K562 (cell line): ENCODE data around the gene CRY2. TPM values are rescaled to one million over a fixed set of nuclear protein-coding genes. Genes with fewer than 3 reads are reported as not detected.

Experiments used
- ATAC-seq: fragments of 200-7000 bp; cut with Tn5 transposase; 3 replicates; pipeline ENCODE4 v1.9.1; 2020; ENCODE audit warnings: moderate library complexity
- BruUV-seq: library from RNA; stranded (reverse); fragments of 400-500 nt; replicated peaks from 2 replicates; lab custom pipeline; 2021; lab: Mats Ljungman, UMichigan
- CTCF ChIA-PET: fragments of 300-600 bp; formaldehyde crosslinking; extraction: SDS; loops from one replicate; lab custom pipeline; 2021; ENCODE audit warnings: low intra/inter-chr PET ratio; lab: Yijun Ruan, JAX
- POLR2A ChIA-PET: fragments of 300-600, 350-650 bp; sonication (Branson Sonifier 250); formaldehyde crosslinking; extraction: SDS; loops from one replicate; lab custom pipeline; 2021; ENCODE audit warnings: antibody characterized with exemption, inconsistent platforms; lab: Yijun Ruan, JAX
- DNase-seq, 4 experiments: peaks; one replicate each; pipeline versions ENCODE4 v3.0.0 to v3.0.0-alpha.2; 2011 to 2018; ENCODE audit warnings: low spot score in 3 of 4, mixed read lengths in 3 of 4; ENCODE audit errors: extremely low read depth in 1 of 4
- FAIRE-seq: peaks from 2 replicates; lab custom pipeline; 2011; peaks lifted over from hg19 to GRCh38; lab: Jason Lieb, UNC
- H2AFZ ChIP-seq: 2 replicates; pipeline ENCODE4 v1.6.0; 2011; ENCODE audit warnings: low read depth, low read length, control low read depth, inconsistent platforms
- H3K27ac ChIP-seq: fragments of 200-600 bp; 3 replicates; pipeline ENCODE4 v1.8.0; 2011; ENCODE audit warnings: low read depth, mild to moderate bottlenecking, control low read depth, inconsistent platforms, low read length, moderate library complexity, mixed read lengths; ENCODE audit errors: extremely low read depth
- H3K27me3 ChIP-seq, 2 experiments: fragments of 300-600 bp in 1 of 2; 2 replicates in 1 of 2; 3 replicates in 1 of 2; pipeline versions ENCODE4 v1.6.0 to v1.8.0; 2011; ENCODE audit warnings: inconsistent platforms in 2 of 2, low read length in 2 of 2, mild to moderate bottlenecking in 1 of 2, mixed read lengths in 1 of 2, moderate library complexity in 1 of 2; ENCODE audit not compliant: control insufficient read depth in 2 of 2, insufficient read depth in 2 of 2
- H3K36me3 ChIP-seq: fragments of 300-600 bp; 3 replicates; pipeline ENCODE4 v1.8.0; 2011; ENCODE audit warnings: mild to moderate bottlenecking, low read length, inconsistent platforms; ENCODE audit not compliant: control insufficient read depth, insufficient read depth
- H3K4me1 ChIP-seq, 2 experiments: fragments of 200-600 bp in 1 of 2; replicated peaks in 1 of 2; 2 replicates in 1 of 2; 3 replicates in 1 of 2; pipeline versions ENCODE4 v1.5.1 to v1.8.0; 2011; ENCODE audit warnings: inconsistent platforms in 2 of 2, low read length in 2 of 2, mild to moderate bottlenecking in 1 of 2, mixed read lengths in 1 of 2, moderate library complexity in 1 of 2; ENCODE audit not compliant: control insufficient read depth in 2 of 2, insufficient read depth in 2 of 2
- H3K4me2 ChIP-seq: 2 replicates; pipeline ENCODE4 v1.6.1; 2011; ENCODE audit warnings: low read length, control low read depth, inconsistent platforms, mixed read lengths; ENCODE audit not compliant: insufficient read depth
- H3K4me3 ChIP-seq: fragments of 200-600 bp; sonication (generic), shearing (Covaris generic); 2 replicates; pipeline ENCODE4 v1.5.1; 2016; ENCODE audit warnings: control low read depth, inconsistent platforms
- H3K79me2 ChIP-seq: fragments of 200-600 bp; 3 replicates; pipeline ENCODE4 v1.8.0; 2011; ENCODE audit warnings: low read length, inconsistent platforms; ENCODE audit not compliant: control insufficient read depth, insufficient read depth
- H3K9ac ChIP-seq, 2 experiments: 2 replicates each; pipeline versions ENCODE4 v1.6.0 to v1.6.1; 2011; ENCODE audit warnings: low read depth in 2 of 2, low read length in 2 of 2, control low read depth in 1 of 2, inconsistent platforms in 1 of 2, mild to moderate bottlenecking in 1 of 2, mixed read lengths in 1 of 2; ENCODE audit not compliant: insufficient read depth in 1 of 2
- H3K9me1 ChIP-seq: one replicate; pipeline ENCODE4 v1.6.0; 2011; ENCODE audit warnings: inconsistent platforms, mild to moderate bottlenecking, low read length, moderate library complexity; ENCODE audit not compliant: control insufficient read depth, insufficient read depth
- H3K9me3 ChIP-seq: replicated peaks from 2 replicates; pipeline ENCODE4 v1.5.1; 2011; ENCODE audit warnings: low read depth, low read length, inconsistent platforms; ENCODE audit not compliant: control insufficient read depth, insufficient read depth
- H4K20me1 ChIP-seq: replicated peaks from 2 replicates; pipeline ENCODE4 v1.6.1; 2011; ENCODE audit warnings: low read length, inconsistent platforms, mixed read lengths; ENCODE audit not compliant: control insufficient read depth, insufficient read depth
- BRF1 ChIP-seq: IDR thresholded peaks from 3 replicates; pipeline ENCODE4 v1.6.1; 2011; ENCODE audit warnings: borderline replicate concordance, mild to moderate bottlenecking; ENCODE audit not compliant: insufficient read length; ENCODE audit errors: extremely low read depth
- CBX1 ChIP-seq: sonication (generic); IDR thresholded peaks from 2 replicates; pipeline ENCODE4 v1.6.1; 2016; ENCODE audit warnings: antibody characterized with exemption, low read depth, mild to moderate bottlenecking
- E2F8 ChIP-seq: fragments of 450-650 bp; IDR thresholded peaks from 2 replicates; pipeline ENCODE4 v1.7.1; 2018; ENCODE audit warnings: mild to moderate bottlenecking, low read depth; ENCODE audit not compliant: partially characterized antibody
- EGR1 ChIP-seq: fragments of 450-650 bp; conservative IDR thresholded peaks from 2 replicates; pipeline ENCODE4 v1.6.1; 2017; ENCODE audit warnings: mild to moderate bottlenecking
- FOXK1 ChIP-seq: sonication (generic); formaldehyde crosslinking; IDR thresholded peaks from 2 replicates; pipeline ENCODE4 v1.8.0; 2022; ENCODE audit warnings: missing genetic modification reagents, mild to moderate bottlenecking, borderline replicate concordance
- HNRNPH1 ChIP-seq: fragments of 200-400 bp; formaldehyde crosslinking; optimal IDR thresholded peaks from 2 replicates; pipeline ENCODE3; 2017; ENCODE audit warnings: low read depth, mild to moderate bottlenecking, low read length, moderate library complexity
- KLF10 ChIP-seq: fragments of 250-450 bp; sonication (Bioruptor Pico); IDR thresholded peaks from 2 replicates; pipeline ENCODE4 v1.6.1; 2021; ENCODE audit warnings: matching md5 sums
- KLF6 ChIP-seq: fragments of 250-450 bp; sonication (Bioruptor Pico); IDR thresholded peaks from 2 replicates; pipeline ENCODE4 v1.4.0; 2020; ENCODE audit warnings: mild to moderate bottlenecking, moderate library complexity, borderline replicate concordance
- LEF1 ChIP-seq: fragments of 450-650 bp; IDR thresholded peaks from 2 replicates; pipeline ENCODE4 v1.6.1; 2016; ENCODE audit warnings: mild to moderate bottlenecking
- MAX ChIP-seq: sonication (generic); formaldehyde crosslinking; IDR thresholded peaks from 2 replicates; pipeline ENCODE4 v1.9.0; 2022; ENCODE audit warnings: mild to moderate bottlenecking, missing genetic modification reagents
- PTBP1 ChIP-seq: fragments of 200-400 bp; formaldehyde crosslinking; IDR thresholded peaks from 2 replicates; pipeline ENCODE4 v1.6.1; 2017; ENCODE audit warnings: low read depth, low read length
- SP1 ChIP-seq: sonication (generic); formaldehyde crosslinking; IDR thresholded peaks from 2 replicates; pipeline ENCODE4 v1.8.1; 2022; ENCODE audit warnings: mild to moderate bottlenecking, missing genetic modification reagents
- TGIF2 ChIP-seq: sonication (generic); formaldehyde crosslinking; IDR thresholded peaks from 2 replicates; pipeline ENCODE4 v1.8.1; 2022; ENCODE audit warnings: mild to moderate bottlenecking, missing genetic modification reagents, moderate library complexity
- ZEB2 ChIP-seq: fragments of 450-650 bp; IDR thresholded peaks from 2 replicates; pipeline ENCODE4 v1.6.1; 2016
- ZNF785 ChIP-seq: fragments of 250-450 bp; sonication (Bioruptor Pico); IDR thresholded peaks from 2 replicates; pipeline ENCODE4 v1.4.0; 2020; ENCODE audit warnings: mild to moderate bottlenecking
- WGBS: fragments of 100-300 bp; shearing (Covaris generic); methylation state at CpG from one replicate; pipeline ENCODE4 v1.1.6; 2016; ENCODE audit warnings: low coverage, mixed read lengths; ENCODE audit not compliant: insufficient coverage; ENCODE audit errors: missing lambda C conversion rate; 5-methylcytosine and 5-hydroxymethylcytosine counted together
- in situ Hi-C: fragments of 300-500 bp; cut with MboI; formaldehyde crosslinking; loops from 4 replicates; pipeline ENCODE4 v1.15.0; 2018; ENCODE audit warnings: inconsistent platforms, mixed read lengths
- intact Hi-C: fragments of 100-400 bp; cut with micrococcal nuclease; formaldehyde crosslinking; loops from 2 replicates; pipeline ENCODE4 v1.14.2; 2022
- polyA plus RNA-seq, 8 experiments: library from polyadenylated mRNA; depleted of rRNA in 4 of 8; stranded (reverse) in 5 of 8; unstranded in 3 of 8; fragments of >200 nt; fragmentation: Nextera tagmentation in 2 of 8; fragmentation: Illumina TruSeq in 1 of 8; extraction: Ambion mirVana in 2 of 8; extraction: Trizol in 1 of 8; gene quantifications; 2 replicates each; pipeline versions ENCODE4 v1.2.1 to v1.2.3, GENCODE V29; 2011 to 2014; ENCODE audit warnings: inconsistent platforms in 1 of 8, missing spikeins in 1 of 8
- total RNA-seq, 7 experiments: library from RNA; depleted of rRNA in 6 of 7; stranded (reverse); fragments of >200 nt in 6 of 7; fragmentation: Illumina TruSeq in 2 of 7; extraction: Trizol in 2 of 7; gene quantifications; 2 replicates each; pipeline versions ENCODE4 v1.2.1 to v1.2.3, GENCODE V29; 2011 to 2021; ENCODE audit warnings: low replicate concordance in 1 of 7
- TF ChIP-seq, protein P1 (sequence below): IDR thresholded peaks from 3 replicates; pipeline ENCODE4 v1.6.1; 2011; ENCODE audit warnings: borderline replicate concordance, mild to moderate bottlenecking, moderate library complexity; ENCODE audit not compliant: insufficient read length; ENCODE audit errors: extremely low read depth

The CRY2 gene
- total and polyA plus RNA-seq, 9 of the 15 experiments (the other 6 are each of a cell fraction or from before 2014, with no cell fraction given): 2.3 to 23.9 (median 14.8) TPM

DNA sequence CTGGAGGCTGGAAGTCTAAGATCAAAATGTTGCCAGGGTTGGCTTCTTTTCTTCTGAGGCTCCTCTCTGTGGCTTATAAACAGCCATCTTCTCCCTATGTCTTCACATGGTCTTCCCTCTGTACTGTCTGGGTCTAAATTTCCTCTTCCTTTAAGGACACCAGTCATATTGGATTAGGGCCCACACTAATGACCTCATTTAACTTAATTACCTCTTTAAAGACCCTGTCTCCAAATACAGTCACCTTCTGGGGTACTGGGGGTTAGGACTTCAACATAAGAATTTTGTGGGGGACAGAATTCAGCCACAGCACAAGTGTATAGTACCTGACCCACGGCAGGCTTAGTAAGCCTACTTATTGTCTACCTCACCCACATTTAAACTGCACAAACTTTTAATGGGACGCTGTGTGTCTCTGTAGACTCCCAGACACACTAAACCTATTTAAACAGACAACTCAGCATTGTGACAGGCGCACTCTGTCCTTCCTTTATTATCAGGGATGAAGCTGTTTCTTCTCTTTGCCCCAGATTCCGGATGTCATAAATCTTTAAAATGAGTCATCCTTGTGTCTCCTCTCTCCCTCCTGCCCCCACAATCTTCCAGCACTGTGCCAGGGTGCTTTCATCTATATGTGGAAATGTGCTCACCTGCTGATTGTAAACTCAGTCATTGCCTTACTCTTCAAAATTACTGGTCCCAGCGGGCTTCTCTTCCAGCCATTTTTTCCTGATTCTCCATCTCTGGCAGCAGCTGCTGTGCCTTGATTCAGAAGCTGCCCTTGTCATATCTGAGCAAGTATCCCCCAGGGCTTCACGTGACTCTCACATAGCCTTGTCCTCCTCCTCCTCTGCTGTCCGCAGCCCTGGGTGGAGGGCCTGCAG, 32.8 kb downstream of the CRY2 start:
- no peaks in the 10 kb centered on the region for H3K9me1 ChIP-seq
- 3% methylated on average over 7 of the region's 7 CpGs for WGBS
- H3K4me1 ChIP-seq: peaks cover 12 to 22% of the 10 kb centered on the region in 2 experiments
- H3K9ac ChIP-seq: peak overlapping the region; percentile 10 to 62; a peak in 1 of 4 replicates
- H3K27ac ChIP-seq: peak overlapping the region; percentile 69
- DNase-seq (peak; percentile 31 to 84 (median 55)), FAIRE-seq (peak; percentile 92), ATAC-seq (peak; percentile 84)
- intact Hi-C loops: loop anchor here (10.0 kb wide), 1 partner anchor 65 kb away; no protein-coding TSS in a partner anchor
- peak overlapping the region; percentile 23; the same call in 1 of the 2 replicates for H3K4me2 ChIP-seq
- no peaks in the 10 kb centered on the region for H3K9me3 ChIP-seq
- H3K36me3 ChIP-seq: peaks cover 53% of the 10 kb centered on the region
- no peaks in the 10 kb centered on the region for H3K27me3 ChIP-seq
- H3K4me3 ChIP-seq: no peak overlapping the region
- H3K79me2 ChIP-seq: no peaks in the 10 kb centered on the region
- ChIA-PET CTCF (no interaction called here), POLR2A (interaction anchor here (0.8 to 1.5 kb wide), 4 partner anchors 9 to 115 kb away, joined by 3 to 7 read pairs (median 6); no protein-coding TSS in a partner anchor)
- H2AFZ ChIP-seq: no peak overlapping the region
- BruUV-seq: no TSS peak
- H4K20me1 ChIP-seq: peaks cover 17% of the 10 kb centered on the region
- in situ Hi-C loops: no loop called here
- TF ChIP-seq, protein P1, sequence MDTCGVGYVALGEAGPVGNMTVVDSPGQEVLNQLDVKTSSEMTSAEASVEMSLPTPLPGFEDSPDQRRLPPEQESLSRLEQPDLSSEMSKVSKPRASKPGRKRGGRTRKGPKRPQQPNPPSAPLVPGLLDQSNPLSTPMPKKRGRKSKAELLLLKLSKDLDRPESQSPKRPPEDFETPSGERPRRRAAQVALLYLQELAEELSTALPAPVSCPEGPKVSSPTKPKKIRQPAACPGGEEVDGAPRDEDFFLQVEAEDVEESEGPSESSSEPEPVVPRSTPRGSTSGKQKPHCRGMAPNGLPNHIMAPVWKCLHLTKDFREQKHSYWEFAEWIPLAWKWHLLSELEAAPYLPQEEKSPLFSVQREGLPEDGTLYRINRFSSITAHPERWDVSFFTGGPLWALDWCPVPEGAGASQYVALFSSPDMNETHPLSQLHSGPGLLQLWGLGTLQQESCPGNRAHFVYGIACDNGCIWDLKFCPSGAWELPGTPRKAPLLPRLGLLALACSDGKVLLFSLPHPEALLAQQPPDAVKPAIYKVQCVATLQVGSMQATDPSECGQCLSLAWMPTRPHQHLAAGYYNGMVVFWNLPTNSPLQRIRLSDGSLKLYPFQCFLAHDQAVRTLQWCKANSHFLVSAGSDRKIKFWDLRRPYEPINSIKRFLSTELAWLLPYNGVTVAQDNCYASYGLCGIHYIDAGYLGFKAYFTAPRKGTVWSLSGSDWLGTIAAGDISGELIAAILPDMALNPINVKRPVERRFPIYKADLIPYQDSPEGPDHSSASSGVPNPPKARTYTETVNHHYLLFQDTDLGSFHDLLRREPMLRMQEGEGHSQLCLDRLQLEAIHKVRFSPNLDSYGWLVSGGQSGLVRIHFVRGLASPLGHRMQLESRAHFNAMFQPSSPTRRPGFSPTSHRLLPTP: no peak
- TF ChIP-seq ZNF785 (CRISPR knock-in tag) (no peak), SP1 (CRISPR knock-in tag) (no peak), HNRNPH1 (no peak), BRF1 (no peak), TGIF2 (CRISPR knock-in tag) (no peak), CBX1 (no peak), ZEB2 (peak; percentile 86), LEF1 (peak; percentile 85), FOXK1 (CRISPR knock-in tag) (no peak), KLF6 (CRISPR knock-in tag) (no peak), E2F8 (no peak), EGR1 (peak; percentile 78), PTBP1 (no peak), KLF10 (CRISPR knock-in tag) (no peak), MAX (no peak)
